ENCODE measurements around the gene PSMC1. TPM values are rescaled to one million over a fixed set of nuclear protein-coding genes. Genes with fewer than 3 reads are reported as not detected.

PSMC1 gene
- total RNA-seq, 1 donor from 2014 or later, result 169 TPM

DNA sequence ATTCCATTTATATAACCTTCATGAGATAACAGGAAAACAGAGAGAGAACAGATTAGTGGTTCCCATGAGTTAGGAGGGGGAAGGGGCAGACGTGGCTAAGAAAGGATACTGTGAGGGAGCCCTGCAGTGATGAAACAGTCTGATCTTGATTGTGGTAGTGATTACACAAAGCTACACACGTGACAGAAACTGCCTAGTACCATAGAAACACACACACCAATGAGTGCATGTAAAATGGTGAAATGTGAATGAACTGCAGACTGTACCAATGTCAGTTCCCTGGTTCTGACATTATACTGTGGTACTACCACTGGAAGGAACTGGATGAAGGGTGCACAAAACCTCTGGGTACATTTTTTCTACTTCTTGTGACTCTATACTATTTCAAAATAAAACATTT is 38.5 kb downstream of the PSMC1 start:
- no peak overlapping the region for H3K4me3 ChIP-seq (ENCODE audit: low read depth, low read length)
- H3K36me3 ChIP-seq (ENCODE audit: control insufficient read depth, insufficient read depth, low read length), result peaks cover 2% of the 10 kb centered on the region
- no peaks in the 10 kb centered on the region for H3K27me3 ChIP-seq (ENCODE audit: control insufficient read depth, insufficient read depth, low read length)
- TF ChIP-seq CTCF (IDR thresholded peaks at IDR 0.05; ENCODE audit: insufficient read depth, low read length, poor library complexity, severe bottlenecking), result no peak
- DNase-seq (ENCODE audit: low read depth), result no peak

GRCh38 chr14:90295870-90296516 is 39.6 kb downstream of the PSMC1 start:
- no peak for TF ChIP-seq CTCF (IDR thresholded peaks at IDR 0.05; ENCODE audit: insufficient read depth, low read length, poor library complexity, severe bottlenecking)
- Histone ChIP-seq H3K4me3 (ENCODE audit: low read depth, low read length) (no peak overlapping the region), H3K36me3 (ENCODE audit: control insufficient read depth, insufficient read depth, low read length) (peaks cover 2% of the 10 kb centered on the region), H3K27me3 (ENCODE audit: control insufficient read depth, insufficient read depth, low read length) (no peaks in the 10 kb centered on the region)
- DNase-seq (ENCODE audit: low read depth), result no peak

GRCh38 chr14:90296641-90297040 is 40.3 kb downstream of the PSMC1 start:
- no peak for DNase-seq (ENCODE audit: low read depth)
- Histone ChIP-seq H3K4me3 (ENCODE audit: low read depth, low read length) (no peak overlapping the region), H3K36me3 (ENCODE audit: control insufficient read depth, insufficient read depth, low read length) (peaks cover under 1% of the 10 kb centered on the region), H3K27me3 (ENCODE audit: control insufficient read depth, insufficient read depth, low read length) (no peaks in the 10 kb centered on the region)
- no peak for TF ChIP-seq CTCF (IDR thresholded peaks at IDR 0.05; ENCODE audit: insufficient read depth, low read length, poor library complexity, severe bottlenecking)

DNA sequence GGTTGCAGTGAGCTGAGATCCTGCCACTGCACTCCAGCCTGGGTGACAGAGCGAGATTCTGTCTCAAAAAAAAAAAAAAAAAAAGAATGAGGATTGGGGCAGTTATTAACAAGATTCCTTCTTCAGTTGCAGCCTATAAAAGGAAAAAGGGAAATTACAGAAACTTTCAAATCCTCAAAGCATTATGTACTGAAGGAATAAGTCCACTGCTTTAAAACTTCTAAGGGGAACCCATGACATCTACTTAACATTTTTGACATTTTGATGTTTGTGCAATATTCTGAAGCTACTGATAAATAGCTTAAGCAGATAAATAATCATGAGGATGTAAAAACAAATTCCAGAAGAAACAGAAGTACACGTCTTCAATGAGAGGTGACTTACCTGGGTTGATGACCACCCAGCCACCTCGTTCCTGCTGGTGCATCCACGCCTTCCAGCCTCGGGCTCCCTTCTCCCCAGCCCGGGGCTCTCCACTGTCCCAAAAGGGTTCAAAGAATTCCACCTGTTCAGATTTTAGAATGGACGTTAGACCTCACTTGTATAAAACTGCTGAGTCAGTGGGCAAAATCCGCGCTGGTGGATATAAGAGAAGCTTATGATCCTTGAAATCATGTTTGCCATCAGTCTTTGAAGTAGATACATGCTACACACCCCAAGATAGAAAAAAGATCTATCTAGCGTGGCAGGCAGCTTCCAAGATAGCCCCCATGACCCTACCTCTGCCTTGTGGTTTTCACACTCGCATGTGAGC is 41.7 kb downstream of the PSMC1 start:
- TF ChIP-seq CTCF (IDR thresholded peaks at IDR 0.05; ENCODE audit: insufficient read depth, low read length, poor library complexity, severe bottlenecking), result no peak
- no peak for DNase-seq (ENCODE audit: low read depth)
- no peaks in the 10 kb centered on the region for H3K36me3 ChIP-seq (ENCODE audit: control insufficient read depth, insufficient read depth, low read length)
- no peaks in the 10 kb centered on the region for H3K27me3 ChIP-seq (ENCODE audit: control insufficient read depth, insufficient read depth, low read length)
- no peak overlapping the region for H3K4me3 ChIP-seq (ENCODE audit: low read depth, low read length)

GRCh38 chr14:90299408-90299807 is 43.1 kb downstream of the PSMC1 start:
- no peaks in the 10 kb centered on the region for H3K36me3 ChIP-seq (ENCODE audit: control insufficient read depth, insufficient read depth, low read length)
- H3K4me3 ChIP-seq (ENCODE audit: low read depth, low read length), result no peak overlapping the region
- H3K27me3 ChIP-seq (ENCODE audit: control insufficient read depth, insufficient read depth, low read length), result no peaks in the 10 kb centered on the region
- no peak for DNase-seq (ENCODE audit: low read depth)
- TF ChIP-seq CTCF (IDR thresholded peaks at IDR 0.05; ENCODE audit: insufficient read depth, low read length, poor library complexity, severe bottlenecking), result no peak

Measured in kidney epithelial cell (primary cell).